Neural progenitor cell (in vitro differentiated cells): Measurements from ENCODE around the gene WDR27.

Source experiments
- CTCF ChIP-seq: fragments of 200-600 bp; sonication (generic); IDR thresholded peaks from 2 replicates; pipeline ENCODE4 v1.5.1; 2017; ENCODE audit warnings: antibody characterized with exemption, mild to moderate bottlenecking
- EZH2 ChIP-seq: fragments of 200-600 bp; sonication (generic); IDR thresholded peaks from 2 replicates; pipeline ENCODE4 v1.6.1; 2017; ENCODE audit warnings: antibody characterized with exemption, mild to moderate bottlenecking, moderate library complexity
- EZH2phosphoT487 ChIP-seq: fragments of 200-600 bp; sonication (generic); IDR thresholded peaks from 2 replicates; pipeline ENCODE4 v1.6.1; 2017; ENCODE audit warnings: antibody characterized with exemption

GRCh38 chr6:169566319-169566718 is 135.5 kb downstream of the WDR27 start:
- TF ChIP-seq EZH2phosphoT487 = no peak
- TF ChIP-seq CTCF = no peak
- TF ChIP-seq EZH2 = no peak
